Subcutaneous adipose tissue (tissue), 4 donors: ENCODE measurements around the gene SH3GLB2. TPM values are rescaled to one million over a fixed set of nuclear protein-coding genes. Genes with fewer than 3 reads are reported as not detected.

ENCODE experiments used
- CTCF ChIP-seq: fragments of 450-650 bp; IDR thresholded peaks from one replicate; pipeline ENCODE4 v1.5.1; 2016; ENCODE audit warnings: low read depth, mild to moderate bottlenecking, control low read depth, antibody characterized with exemption, moderate library complexity
- total RNA-seq, 4 donors: library from RNA; depleted of rRNA; stranded (reverse); fragments of >200 nt; gene quantifications; one replicate each; pipeline ENCODE4 v1.1.0, GENCODE V29; 2016

Gene SH3GLB2
- total RNA-seq, 4 donors from 2014 or later = 24.8 to 74.8 (median 52.5) TPM

GRCh38 chr9:129071526-129072126, 43.5 kb upstream of the SH3GLB2 start:
- no peak for TF ChIP-seq CTCF

GRCh38 chr9:129070696-129071525, 42.8 kb upstream of the SH3GLB2 start:
- no peak for TF ChIP-seq CTCF

GRCh38 chr9:129069862-129070641, 41.9 kb upstream of the SH3GLB2 start:
- TF ChIP-seq CTCF = no peak

- TF ChIP-seq CTCF = no peak
These were observed 41.1 kb upstream of the SH3GLB2 start for GRCh38 chr9:129068990-129069861.

- no peak for TF ChIP-seq CTCF
These were observed 40.0 kb upstream of the SH3GLB2 start for GRCh38 chr9:129068110-129068509.

GRCh38 chr9:129064499-129064908, 36.4 kb upstream of the SH3GLB2 start:
- TF ChIP-seq CTCF = no peak
